Thoracic aorta (tissue), 2 donors: ENCODE data around the gene NKTR. TPM values are rescaled to one million over a fixed set of nuclear protein-coding genes. Genes with fewer than 3 reads are reported as not detected.

Source experiments
- ATAC-seq: fragments of 150-250 bp; one replicate; pipeline ENCODE4 v1.8.0; 2017; ENCODE audit warnings: low read depth; ENCODE audit not compliant: insufficient number of reproducible peaks, low FRiP score
- DNase-seq: peaks from one replicate; pipeline ENCODE4 v3.0.0-alpha.2; 2020; ENCODE audit warnings: low spot score
- H3K27ac ChIP-seq, 2 donors: fragments of 200-600 bp; sonication (generic); 1 replicate in 1 of 2; 2 replicates in 1 of 2; pipeline ENCODE4 v1.5.1; 2016; ENCODE audit warnings: mild to moderate bottlenecking in 2 of 2, moderate library complexity in 2 of 2
- H3K27me3 ChIP-seq: fragments of 200-600 bp; sonication (generic); replicated peaks from 2 replicates; pipeline ENCODE4 v1.6.0; 2016; ENCODE audit warnings: mild to moderate bottlenecking; ENCODE audit not compliant: insufficient read depth
- H3K36me3 ChIP-seq: fragments of 200-600 bp; sonication (generic); one replicate; pipeline ENCODE4 v1.5.1; 2016
- H3K4me1 ChIP-seq, 2 donors: fragments of 200-600 bp; sonication (generic); 1 replicate in 1 of 2; 2 replicates in 1 of 2; pipeline versions ENCODE4 v1.5.1 to v1.6.0; 2016; ENCODE audit warnings: low read depth in 2 of 2, mild to moderate bottlenecking in 1 of 2; ENCODE audit not compliant: control insufficient read depth in 1 of 2
- H3K4me3 ChIP-seq: fragments of 200-600 bp; sonication (generic); 2 replicates; pipeline ENCODE4 v1.5.1; 2016; ENCODE audit warnings: mild to moderate bottlenecking
- H3K9me3 ChIP-seq: fragments of 200-600 bp; sonication (generic); 2 replicates; pipeline ENCODE4 v1.5.1; 2016
- total RNA-seq, 2 donors: library from RNA; depleted of rRNA; stranded (reverse); fragments of >200 nt; gene quantifications; one replicate each; pipeline versions ENCODE4 v1.1.0 to v1.2.3, GENCODE V29; 2016
- TF ChIP-seq, protein P1 (sequence below): fragments of 200-600 bp; sonication (generic); IDR thresholded peaks from one replicate; pipeline ENCODE4 v1.5.1; 2019; ENCODE audit warnings: antibody characterized with exemption

NKTR gene
- total RNA-seq, 2 donors from 2014 or later: 159 to 210 TPM

DNA sequence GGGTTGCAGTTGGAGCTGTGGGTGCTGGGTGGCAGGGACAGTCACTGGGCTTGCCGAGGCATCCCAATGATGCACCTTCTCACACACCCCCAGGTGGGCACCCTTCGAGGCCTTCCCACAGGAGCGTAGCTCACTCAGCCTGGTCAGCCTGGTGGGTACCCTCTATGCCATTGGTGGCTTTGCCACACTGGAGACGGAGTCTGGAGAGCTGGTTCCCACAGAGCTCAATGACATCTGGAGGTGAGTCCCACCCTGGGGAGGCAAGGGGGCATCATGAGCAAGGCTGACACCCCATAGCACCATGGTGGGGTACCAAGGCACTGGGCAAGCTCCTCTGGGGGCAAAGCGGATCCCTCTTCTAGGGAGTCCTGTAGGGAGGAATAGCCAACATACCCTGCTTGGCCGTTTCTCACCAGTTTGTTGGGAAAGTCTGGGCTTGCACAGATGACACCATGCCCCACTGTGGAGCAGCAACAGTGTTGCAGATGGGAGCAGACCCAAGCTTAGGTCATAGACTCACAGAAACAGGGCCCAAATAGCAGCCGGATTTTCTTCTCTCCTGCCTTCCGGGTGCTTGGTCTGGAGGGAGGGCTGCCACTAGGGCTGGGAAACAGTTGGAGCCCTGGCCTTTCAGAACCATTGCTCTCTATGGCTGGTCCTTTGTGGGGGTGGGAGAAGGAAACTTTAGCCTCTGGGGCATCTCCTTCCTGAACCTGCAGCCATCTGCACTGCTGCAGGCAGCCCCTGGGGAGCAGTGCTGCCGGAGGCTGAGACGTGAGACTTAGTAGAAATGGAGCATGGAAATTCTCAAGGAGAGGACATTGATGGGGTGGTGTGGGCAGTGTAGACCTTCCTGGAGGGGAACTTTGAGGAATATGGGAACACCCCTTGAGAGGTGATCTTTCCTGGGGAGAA lies 90.5 kb downstream of the NKTR start:
- Histone ChIP-seq H3K27ac (no peak overlapping the region), H3K4me3 (no peak overlapping the region), H3K27me3 (no peaks in the 10 kb centered on the region), H3K9me3 (no peaks in the 10 kb centered on the region), H3K4me1 (peaks cover 0 to 5% of the 10 kb centered on the region in 2 donors), H3K36me3 (no peaks in the 10 kb centered on the region)
- no peak for ATAC-seq
- no peak for DNase-seq
- TF ChIP-seq, protein P1, sequence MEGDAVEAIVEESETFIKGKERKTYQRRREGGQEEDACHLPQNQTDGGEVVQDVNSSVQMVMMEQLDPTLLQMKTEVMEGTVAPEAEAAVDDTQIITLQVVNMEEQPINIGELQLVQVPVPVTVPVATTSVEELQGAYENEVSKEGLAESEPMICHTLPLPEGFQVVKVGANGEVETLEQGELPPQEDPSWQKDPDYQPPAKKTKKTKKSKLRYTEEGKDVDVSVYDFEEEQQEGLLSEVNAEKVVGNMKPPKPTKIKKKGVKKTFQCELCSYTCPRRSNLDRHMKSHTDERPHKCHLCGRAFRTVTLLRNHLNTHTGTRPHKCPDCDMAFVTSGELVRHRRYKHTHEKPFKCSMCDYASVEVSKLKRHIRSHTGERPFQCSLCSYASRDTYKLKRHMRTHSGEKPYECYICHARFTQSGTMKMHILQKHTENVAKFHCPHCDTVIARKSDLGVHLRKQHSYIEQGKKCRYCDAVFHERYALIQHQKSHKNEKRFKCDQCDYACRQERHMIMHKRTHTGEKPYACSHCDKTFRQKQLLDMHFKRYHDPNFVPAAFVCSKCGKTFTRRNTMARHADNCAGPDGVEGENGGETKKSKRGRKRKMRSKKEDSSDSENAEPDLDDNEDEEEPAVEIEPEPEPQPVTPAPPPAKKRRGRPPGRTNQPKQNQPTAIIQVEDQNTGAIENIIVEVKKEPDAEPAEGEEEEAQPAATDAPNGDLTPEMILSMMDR: no peak

DNA sequence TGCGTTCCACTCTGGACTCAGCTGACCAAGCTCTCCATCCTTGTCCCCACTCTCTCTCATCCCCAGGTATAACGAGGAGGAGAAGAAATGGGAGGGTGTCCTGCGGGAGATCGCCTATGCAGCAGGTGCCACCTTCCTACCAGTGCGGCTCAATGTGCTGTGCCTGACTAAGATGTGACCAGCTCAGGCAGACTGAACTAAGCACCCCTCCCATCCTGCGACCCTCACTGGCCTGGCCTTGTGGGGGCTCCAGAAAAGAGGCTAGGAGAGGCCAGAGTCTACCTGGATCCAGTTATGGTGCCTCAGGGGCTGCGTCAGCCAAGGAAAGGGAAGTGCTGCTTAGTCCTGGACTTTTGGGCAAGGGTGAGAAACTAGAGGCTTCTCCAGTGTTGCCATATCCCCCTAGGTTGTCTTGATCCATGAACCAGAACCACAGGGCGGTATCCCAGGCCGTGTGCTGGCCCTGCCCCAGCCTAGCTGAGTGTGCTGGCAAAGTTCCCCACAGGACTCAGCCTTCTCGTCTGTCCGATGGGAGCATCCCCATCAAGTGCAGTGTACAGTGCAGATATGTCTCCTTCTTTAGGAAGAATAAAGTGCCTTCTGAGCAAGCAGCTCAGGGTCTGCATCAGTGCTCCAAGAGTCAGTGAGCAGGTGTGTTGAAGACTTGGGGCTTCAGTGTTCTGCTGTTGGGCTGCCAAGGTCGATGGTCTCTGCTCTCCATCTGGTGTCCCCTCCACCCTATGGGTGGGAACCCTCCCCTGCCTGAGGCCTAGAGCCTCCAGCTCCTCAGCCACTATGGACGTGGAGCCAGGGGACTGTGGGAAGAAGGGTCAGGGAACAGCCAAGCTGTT lies 91.6 kb downstream of the NKTR start:
- H3K27ac ChIP-seq: no peak overlapping the region
- no peaks in the 10 kb centered on the region for H3K36me3 ChIP-seq
- H3K4me3 ChIP-seq: no peak overlapping the region
- DNase-seq: no peak
- no peaks in the 10 kb centered on the region for H3K4me1 ChIP-seq
- no peak for ATAC-seq
- TF ChIP-seq, protein P1: no peak
- H3K27me3 ChIP-seq: no peaks in the 10 kb centered on the region
- H3K9me3 ChIP-seq: no peaks in the 10 kb centered on the region

DNA sequence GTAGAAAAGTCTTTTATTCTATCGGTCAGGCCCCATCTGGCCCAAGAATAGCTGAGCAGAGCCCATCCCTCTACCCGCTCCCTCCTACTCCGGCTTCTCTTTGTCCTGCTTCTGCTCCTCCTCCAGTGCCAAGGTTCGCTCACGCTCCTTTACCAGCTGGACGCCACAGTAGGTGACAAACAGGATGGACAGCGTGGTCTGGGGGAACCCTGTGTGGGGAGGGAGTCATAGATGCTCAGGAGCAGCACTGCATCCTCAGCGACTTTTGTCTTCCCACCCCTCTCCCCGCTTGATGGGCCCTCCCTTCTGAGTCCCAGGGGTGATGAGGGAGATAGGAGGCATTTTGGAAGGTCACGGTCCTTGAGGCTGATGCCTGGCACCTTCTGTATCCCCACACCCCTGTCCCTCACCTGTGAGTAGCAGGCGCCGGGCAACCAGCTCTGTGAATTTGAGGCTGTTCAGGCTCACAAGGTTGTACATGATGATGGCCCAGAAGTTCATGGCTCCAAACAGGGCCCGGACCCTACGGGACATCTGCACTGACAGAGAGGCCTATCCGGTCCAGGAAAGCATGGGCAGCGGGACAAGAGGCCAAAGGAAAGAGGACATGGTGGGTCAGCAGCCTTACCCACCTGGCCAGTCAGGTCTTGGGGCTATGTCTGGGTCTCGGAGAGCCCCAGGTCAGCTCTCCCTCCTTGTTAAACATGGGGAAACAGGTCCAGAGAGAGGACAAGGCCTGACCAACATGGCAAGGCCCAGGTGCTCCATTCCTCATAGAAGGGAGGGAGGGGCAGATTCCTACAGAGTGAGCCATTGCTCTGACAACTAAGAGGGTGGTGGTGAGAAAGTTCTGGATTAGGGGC lies 92.4 kb downstream of the NKTR start:
- DNase-seq (no peak), ATAC-seq (no peak)
- H3K27me3 ChIP-seq: no peaks in the 10 kb centered on the region
- no peaks in the 10 kb centered on the region for H3K9me3 ChIP-seq
- no peak overlapping the region for H3K4me3 ChIP-seq
- no peak overlapping the region for H3K27ac ChIP-seq
- H3K36me3 ChIP-seq: no peaks in the 10 kb centered on the region
- H3K4me1 ChIP-seq: no peaks in the 10 kb centered on the region
- TF ChIP-seq, protein P1: no peak

DNA sequence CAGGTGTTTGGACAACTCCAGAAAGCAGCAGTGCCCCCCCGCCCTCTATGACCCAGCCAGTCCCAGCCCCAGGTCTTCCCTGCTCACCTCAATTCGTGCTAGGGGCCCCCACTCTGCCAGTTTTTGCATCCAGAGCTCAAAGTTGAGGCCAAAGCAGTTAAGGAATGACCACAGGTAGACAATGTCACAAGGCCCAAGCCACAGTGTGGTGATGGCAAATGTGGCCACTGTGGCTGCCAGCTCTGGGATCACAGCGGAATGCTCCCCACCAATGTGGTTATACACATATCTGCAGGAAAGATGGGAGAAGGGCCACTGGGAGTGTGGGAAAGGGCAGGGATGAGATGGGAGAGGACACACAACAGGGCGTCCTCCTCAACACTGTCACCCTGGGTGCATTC lies 93.0 kb downstream of the NKTR start:
- no peak for DNase-seq
- no peak for ATAC-seq
- H3K36me3 ChIP-seq: no peaks in the 10 kb centered on the region
- TF ChIP-seq, protein P1: no peak
- H3K4me1 ChIP-seq: no peaks in the 10 kb centered on the region
- no peak overlapping the region for H3K27ac ChIP-seq
- no peaks in the 10 kb centered on the region for H3K9me3 ChIP-seq
- H3K4me3 ChIP-seq: no peak overlapping the region
- no peaks in the 10 kb centered on the region for H3K27me3 ChIP-seq
